Prostate gland (tissue), 2 donors: ENCODE results near the gene ASPDH.

Experiments used
- CTCF ChIP-seq, 4 experiments: fragments of 200-600 bp in 2 of 4; fragments of 450-650 bp in 2 of 4; sonication (generic) in 2 of 4; IDR thresholded peaks; 1 replicate in 3 of 4; 2 replicates in 1 of 4; pipeline ENCODE4 v1.5.1; 2016 to 2019; ENCODE audit warnings: antibody characterized with exemption in 4 of 4, mild to moderate bottlenecking in 2 of 4, moderate library complexity in 2 of 4
- POLR2AphosphoS5 ChIP-seq: sonication (generic); formaldehyde crosslinking; IDR thresholded peaks from one replicate; pipeline ENCODE4 v1.6.1; 2017; ENCODE audit warnings: antibody characterized with exemption

- no peak for TF ChIP-seq CTCF (IDR thresholded peaks at IDR 0.05)
- TF ChIP-seq POLR2AphosphoS5: no peak
These were observed 4.9 kb downstream of the ASPDH start for GRCh38 chr19:50508843-50509190.
